Midbrain (tissue), 1 donor: ENCODE results near the gene ADORA2B.
"Not testable (repeated sequence)": the region's sequence is repeated elsewhere in the genome, so short reads cannot be mapped to it uniquely, and the experiment has no call there.

Source experiments
- DNase-seq: peaks from one replicate; lab custom pipeline; 2025; lab: John Stamatoyannopoulos, UW

The ADORA2B gene

DNA sequence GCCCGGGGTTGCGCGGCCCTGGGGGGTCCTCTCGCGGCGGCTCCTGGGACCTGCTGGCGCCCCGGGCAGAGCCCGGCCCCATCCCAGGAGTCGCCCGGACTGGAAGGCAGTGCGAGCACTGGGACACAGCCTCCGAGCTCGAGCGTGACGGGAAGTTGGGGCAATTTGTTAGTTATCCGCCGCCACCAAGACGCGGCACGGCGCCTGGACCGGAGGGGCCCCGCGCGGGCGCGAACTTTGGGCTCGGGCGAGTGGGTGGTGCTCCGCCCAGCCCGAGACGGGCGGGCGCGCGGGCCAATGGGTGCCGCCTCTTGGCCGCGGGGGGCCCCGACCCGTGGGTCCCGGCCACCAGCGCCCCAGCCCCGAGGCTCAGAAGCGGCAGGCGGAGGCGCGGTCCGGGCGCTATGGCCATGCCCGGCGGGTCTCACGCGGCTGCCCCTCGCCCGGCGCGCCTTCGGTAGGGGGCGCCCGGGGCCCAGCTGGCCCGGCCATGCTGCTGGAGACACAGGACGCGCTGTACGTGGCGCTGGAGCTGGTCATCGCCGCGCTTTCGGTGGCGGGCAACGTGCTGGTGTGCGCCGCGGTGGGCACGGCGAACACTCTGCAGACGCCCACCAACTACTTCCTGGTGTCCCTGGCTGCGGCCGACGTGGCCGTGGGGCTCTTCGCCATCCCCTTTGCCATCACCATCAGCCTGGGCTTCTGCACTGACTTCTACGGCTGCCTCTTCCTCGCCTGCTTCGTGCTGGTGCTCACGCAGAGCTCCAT, at the start of gene ADORA2B:
ADORA2B (plus strand) TSS at position 372 of the 768 bp plus-strand sequence; CDS start at position 491, 119 bp downstream.
- DNase-seq = peak; percentile 34

GRCh38 chr17:15896277-15896676, 48.7 kb upstream of the ADORA2B start:
- no peak for DNase-seq

GRCh38 chr17:15896834-15897233, 48.1 kb upstream of the ADORA2B start:
- no peak for DNase-seq

GRCh38 chr17:15899596-15899995, 45.3 kb upstream of the ADORA2B start:
- DNase-seq = not testable (repeated sequence)

GRCh38 chr17:15900871-15901270, 44.1 kb upstream of the ADORA2B start:
- no peak for DNase-seq

DNA sequence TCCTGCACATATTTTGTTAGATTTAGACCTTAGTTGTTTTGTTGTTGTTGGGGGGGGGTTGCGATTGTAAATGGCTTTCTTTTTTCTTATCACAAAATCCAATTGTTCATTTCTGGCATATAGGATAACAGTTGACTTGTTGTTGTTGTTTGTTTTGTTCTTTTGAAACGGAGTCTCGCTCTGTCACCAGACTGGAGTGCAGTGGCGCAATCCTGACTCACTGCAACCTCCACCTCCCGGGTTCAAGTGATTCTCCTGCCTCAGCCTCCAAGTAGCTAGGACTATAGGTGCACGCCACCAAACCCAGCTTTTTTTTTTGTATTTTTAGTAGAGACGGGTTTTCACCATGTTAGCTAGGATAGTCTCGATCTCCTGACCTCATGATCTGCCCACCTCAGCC, 39.7 kb upstream of the ADORA2B start:
- not testable (repeated sequence) for DNase-seq

DNA sequence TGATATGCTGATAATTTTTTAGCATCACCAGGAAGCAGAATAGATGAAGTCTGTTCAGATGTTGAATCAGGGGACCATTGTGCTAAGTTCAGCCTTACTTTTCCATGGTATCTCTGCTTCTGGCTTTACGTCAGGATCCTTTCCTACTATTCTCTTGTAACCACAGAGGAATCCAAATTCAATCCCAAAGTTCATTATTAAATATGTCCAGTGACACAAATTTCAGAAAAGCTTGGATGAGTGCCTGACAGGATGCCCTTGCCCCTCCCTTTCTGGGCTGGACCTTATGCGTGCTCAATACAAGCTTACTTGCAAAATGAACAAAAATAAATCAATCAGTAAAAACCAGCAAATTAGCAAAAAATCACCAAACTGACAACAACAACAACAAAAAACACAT, 37.6 kb upstream of the ADORA2B start:
- DNase-seq = no peak

DNA sequence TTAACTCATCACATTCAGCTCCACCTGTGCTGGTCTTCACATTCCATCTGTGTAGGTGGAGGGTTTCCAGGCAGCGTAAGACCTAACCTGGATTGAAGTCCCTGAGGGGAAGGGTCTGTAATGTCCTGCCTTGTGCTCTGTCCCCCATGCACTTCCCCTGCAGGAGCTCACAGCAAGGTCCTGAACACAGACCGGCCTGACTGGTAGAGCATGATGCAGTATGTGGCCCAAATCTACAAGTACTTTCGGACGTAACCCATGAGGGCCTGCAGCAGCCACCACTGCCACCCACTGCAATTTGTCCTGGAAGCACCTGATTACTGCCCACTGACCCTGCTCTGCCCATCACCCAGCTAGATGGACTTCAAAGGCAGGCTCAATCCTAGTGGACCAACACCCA, 36.6 kb upstream of the ADORA2B start:
- DNase-seq = no peak

GRCh38 chr17:15909481-15909991, 35.4 kb upstream of the ADORA2B start:
- no peak for DNase-seq

DNA sequence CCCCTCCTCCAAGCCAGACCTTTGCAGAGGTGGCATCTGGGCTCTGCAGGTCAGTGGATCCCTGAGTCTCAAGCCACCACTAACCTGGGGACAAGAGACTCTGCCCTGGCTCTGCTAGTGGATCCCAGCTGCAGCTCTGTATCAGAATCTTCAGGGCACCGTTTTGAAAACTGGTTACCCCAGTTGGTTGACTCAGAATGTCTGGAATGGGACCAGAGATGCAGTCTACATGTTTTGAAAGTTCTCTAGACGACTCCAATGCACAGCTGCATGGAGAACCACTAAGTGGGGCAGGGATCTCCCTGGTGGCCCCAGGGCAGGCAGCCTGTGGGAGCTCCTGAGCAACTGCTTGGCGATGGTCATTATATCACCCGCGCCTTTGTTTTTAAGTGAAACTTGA, 34.1 kb upstream of the ADORA2B start:
- DNase-seq = no peak

DNA sequence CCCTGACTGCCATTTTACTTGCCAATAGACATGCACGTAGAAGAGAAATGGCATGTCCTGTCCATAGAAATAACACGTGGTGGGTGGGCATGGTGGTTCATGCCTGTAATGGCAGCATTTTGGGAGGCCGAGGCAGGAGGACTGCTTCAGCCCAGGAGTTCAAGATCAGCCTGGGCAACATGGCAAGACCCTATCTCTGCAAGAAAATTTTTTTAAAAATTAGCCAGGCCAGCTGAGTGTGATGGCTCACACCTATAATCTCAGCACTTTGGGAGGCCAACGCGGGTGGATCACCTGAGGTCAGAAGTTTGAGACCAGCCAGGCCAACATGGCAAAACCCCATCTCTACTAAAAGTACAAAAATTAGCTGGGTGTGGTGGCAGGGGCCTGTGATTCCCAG, 33.2 kb upstream of the ADORA2B start:
- not testable (repeated sequence) for DNase-seq

DNA sequence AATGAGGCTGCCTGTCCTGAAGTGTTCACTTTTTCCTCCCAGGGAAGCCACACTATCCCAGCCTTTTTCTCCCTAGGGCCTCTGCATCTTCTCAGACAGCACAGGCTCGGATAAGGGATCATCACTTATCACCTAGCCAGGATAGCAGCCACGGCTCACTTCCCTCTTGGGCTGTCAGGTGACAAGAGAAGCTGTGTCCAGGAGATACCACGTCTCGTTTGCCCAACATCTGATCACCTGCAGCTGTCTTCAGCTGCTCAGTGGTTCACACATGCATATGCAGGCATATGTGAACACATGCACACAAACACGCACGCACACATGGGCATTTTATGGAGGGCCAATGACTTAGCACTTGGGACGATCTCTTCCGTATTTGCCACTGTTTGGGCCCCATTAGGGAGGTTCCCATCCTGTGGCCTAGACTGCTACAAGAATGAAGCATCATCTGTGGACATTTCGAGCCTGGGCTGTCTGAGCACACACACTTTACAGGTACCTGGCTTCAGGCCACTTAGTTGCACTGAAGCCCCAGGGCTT, 32.4 kb upstream of the ADORA2B start:
- DNase-seq = no peak

GRCh38 chr17:15913826-15914225, 31.1 kb upstream of the ADORA2B start:
- DNase-seq = no peak

GRCh38 chr17:15914400-15915170, 30.3 kb upstream of the ADORA2B start:
- DNase-seq = no peak

GRCh38 chr17:15915961-15916360, 29.0 kb upstream of the ADORA2B start:
- no peak for DNase-seq

DNA sequence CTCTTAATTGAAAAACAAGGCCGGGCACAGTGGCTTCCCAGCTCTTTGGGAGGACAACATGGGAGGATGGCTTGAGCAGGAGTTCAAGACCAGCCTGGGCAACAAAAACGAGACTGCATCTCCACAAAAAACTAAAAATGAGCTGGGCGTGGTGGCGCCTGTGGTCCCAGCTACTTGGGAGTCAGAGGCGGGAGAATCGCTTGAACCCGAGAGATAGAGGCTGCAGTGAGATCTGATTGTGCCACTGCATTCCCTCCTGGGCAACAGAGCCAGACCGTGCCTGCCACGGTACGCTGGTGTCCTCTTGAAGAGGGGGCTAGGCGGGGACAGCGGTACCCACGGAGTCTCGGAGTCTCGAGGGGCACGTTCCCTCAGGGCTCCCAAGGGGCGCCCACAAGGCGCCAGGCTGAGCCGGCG, 27.9 kb upstream of the ADORA2B start:
- no peak for DNase-seq

DNA sequence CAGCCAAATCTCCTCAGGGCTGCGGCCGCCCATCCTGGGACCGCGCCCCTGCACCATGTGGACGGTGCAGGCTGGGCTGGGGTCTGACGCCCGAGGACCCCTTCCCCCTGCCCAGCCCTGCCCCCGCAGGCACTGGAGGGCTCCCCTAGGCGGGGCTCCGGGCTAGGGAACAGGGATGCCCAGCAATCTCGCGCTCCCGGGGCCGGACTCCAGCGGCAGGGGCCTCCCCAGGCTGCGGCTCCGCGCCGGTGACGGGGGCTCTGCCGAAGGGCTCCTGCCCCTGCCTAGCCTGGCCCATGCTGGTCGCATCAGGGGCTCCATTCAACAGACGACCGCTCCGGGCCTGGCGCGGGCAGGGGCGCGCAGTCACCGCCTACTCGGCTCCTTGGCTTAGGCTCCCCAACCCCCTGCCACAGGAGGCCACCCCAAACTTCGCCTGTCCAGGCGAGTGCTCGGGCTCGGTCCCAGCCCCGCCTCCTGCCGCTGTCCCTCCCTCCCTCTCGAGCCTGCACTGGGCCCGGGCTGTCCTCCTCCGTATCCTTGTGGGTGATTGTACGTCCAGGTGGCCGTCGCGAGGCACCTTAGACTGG, 27.4 kb upstream of the ADORA2B start:
- DNase-seq = no peak

DNA sequence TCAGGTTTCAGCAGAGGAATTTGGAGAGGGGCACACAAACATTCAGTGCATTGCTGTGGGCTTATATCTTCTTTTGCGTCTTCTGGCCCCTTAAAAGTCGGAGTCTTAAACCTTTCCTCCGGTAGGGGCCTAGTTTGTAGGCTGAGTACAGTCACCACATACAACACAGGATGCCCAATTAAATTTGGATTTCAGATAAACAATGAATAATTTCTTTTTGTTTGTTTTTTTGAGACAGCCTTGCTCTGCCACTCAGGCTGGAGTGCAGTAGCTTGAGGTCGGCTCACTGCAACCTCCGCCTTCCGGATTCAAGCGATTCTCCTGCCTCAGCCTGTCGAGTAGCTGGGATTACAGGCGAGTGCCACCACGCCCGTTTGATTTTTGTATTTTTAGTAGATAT, 26.7 kb upstream of the ADORA2B start:
- no peak for DNase-seq

GRCh38 chr17:15918661-15919259, 26.2 kb upstream of the ADORA2B start:
- DNase-seq = no peak

DNA sequence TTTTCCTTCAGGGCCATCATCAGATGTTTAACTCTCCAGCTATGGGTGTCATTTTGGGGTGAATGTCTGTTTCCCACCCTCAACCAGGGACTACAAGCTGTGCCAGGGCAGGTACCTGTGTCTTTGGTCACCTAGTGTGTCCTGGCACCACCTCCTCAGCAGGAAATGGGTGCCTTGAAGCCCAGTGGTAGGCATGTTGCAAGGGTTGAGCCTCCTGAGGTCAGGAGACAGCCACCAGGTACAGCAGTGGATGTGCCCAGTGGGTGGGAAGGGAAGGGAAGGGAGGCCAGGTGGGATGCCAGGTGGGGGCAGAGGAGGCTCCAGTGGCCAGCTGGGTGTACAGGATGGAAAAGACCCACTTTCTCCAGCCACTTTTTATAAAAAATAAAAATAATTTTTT, 25.5 kb upstream of the ADORA2B start:
- DNase-seq = no peak

DNA sequence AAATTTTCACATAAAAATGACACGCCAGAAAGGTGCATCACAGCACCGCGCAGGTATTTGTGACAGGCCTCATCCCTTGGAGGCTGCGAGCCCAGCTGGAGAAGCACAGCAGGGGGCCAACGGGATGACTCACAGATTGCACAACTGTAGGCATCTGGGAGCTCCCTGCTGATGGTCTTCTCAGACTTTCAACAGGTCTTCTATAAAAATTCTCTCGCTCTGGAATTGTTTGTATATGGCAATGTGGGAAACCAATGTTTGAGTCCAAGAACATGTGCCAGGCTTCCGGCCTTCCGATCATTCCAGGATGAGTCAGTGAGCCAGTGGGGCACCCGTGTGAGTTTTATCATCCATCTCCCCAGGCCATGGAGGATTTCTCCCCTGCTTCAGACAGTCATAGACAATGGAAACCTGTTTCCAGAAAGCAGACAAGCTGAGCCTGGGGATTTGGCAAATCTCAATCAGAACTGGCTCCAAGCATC, 24.1 kb upstream of the ADORA2B start:
- DNase-seq = no peak

DNA sequence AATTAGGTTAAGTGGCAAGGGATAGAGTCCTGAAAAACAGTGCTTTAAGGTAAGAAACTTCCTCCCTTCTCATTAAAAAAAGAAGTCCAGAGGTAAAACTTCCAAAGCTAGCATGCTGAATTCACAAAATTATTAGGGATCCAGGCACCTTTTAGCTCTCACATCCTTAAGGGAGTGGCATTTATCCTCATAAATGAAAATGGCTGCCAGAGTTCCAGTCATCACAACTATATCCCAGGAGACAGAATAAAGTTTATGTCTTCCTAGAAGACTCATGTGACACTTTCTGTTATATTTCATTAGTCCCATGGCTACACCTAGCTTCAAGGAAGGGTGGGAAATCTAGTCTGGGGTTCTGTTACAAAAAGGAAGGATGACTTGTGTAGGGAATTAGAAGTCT, 23.3 kb upstream of the ADORA2B start:
- no peak for DNase-seq
